Pancreas (tissue), 10 donors: ENCODE data around the gene GDF9. TPM values are rescaled to one million over a fixed set of nuclear protein-coding genes. Genes with fewer than 3 reads are reported as not detected.
A peak's percentile ranks its signal among the peaks of the same experiment; 100 is the strongest.

Experiments
- ATAC-seq, 4 donors: fragments of 200-7000 bp; cut with Tn5 transposase; one replicate each; pipeline versions ENCODE4 v1.8.0 to v1.9.1; 2020; ENCODE audit warnings: mild to moderate bottlenecking in 4 of 4, moderate library complexity in 4 of 4
- DNase-seq, 6 donors: peaks; one replicate each; pipeline ENCODE4 v3.0.0-alpha.2; 2020
- FAIRE-seq: peaks from 2 replicates; lab custom pipeline; 2012; peaks lifted over from hg19 to GRCh38; lab: Jason Lieb, UNC
- H3K27ac ChIP-seq, 4 donors: fragments of 200-600 bp; sonication (generic); 1 replicate in 3 of 4; 2 replicates in 1 of 4; pipeline versions ENCODE4 v1.5.0 to v1.8.0; 2020
- H3K27me3 ChIP-seq, 4 donors: fragments of 200-600 bp; one replicate each; pipeline ENCODE4 v1.8.0; 2021
- H3K36me3 ChIP-seq, 3 donors: fragments of 200-600 bp; sonication (generic) in 1 of 3; one replicate each; pipeline versions ENCODE4 v1.5.0 to v1.8.0; 2020 to 2021
- H3K4me1 ChIP-seq, 3 donors: fragments of 200-600 bp; one replicate each; pipeline ENCODE4 v1.8.0; 2021
- H3K4me3 ChIP-seq, 4 donors: fragments of 200-600 bp; sonication (generic) in 2 of 4; one replicate each; pipeline versions ENCODE4 v1.5.0 to v1.8.0; 2020 to 2021
- H3K9me3 ChIP-seq, 4 donors: fragments of 200-600 bp; one replicate each; pipeline ENCODE4 v1.8.0; 2021
- WGBS, 2 donors: extraction: QIAGEN DNeasy Blood & Tissue Kit; methylation state at CpG; one replicate each; pipeline ENCODE4 v1.1.7; 2013; 5-methylcytosine and 5-hydroxymethylcytosine counted together
- intact Hi-C, 3 donors: fragments of 100-400 bp; cut with DNase I; formaldehyde crosslinking; loops; one replicate each; pipeline versions ENCODE4 v1.11.1 to v1.14.2; 2022
- polyA plus RNA-seq, 2 donors: library from polyadenylated mRNA; stranded (reverse); fragments of 200-250 nt; gene quantifications; one replicate each; pipeline ENCODE4 v1.2.3, GENCODE V29; 2013
- total RNA-seq, 6 donors: library from RNA; stranded (reverse); fragmentation: NEBNext Ultra II Directional in 4 of 6; extraction: Animal tissue kit (Norgen Biotek cat#: 25700) in 4 of 6; gene quantifications; one replicate each; pipeline versions ENCODE4 v1.2.1 to v1.2.4, GENCODE V29; 2021 to 2023
- TF ChIP-seq, protein P1 (sequence below), 4 donors: fragments of 200-600 bp; sonication (generic) in 3 of 4; IDR thresholded peaks; one replicate each; pipeline versions ENCODE4 v1.5.0 to v1.8.0; 2021; ENCODE audit warnings: antibody characterized with exemption in 4 of 4
- donor health status: healthy with polysubstance abuse.
- donor health status: DM: no; HTN: no; CAD: no; lungs with moderate emphysema.
- donor health status: DM: no; HTN: no; CAD: no.
- donor health status: control.
- donor health status: control.
- donor health status: Bipolar disorder and iron deficiency.
- donor health status: DM: yes; HTN: yes; CAD: no.
- donor health status: DM: no; HTN: no; CAD: no.
- donor health status: DM: no; HTN: no; CAD: no.
- donor health status: DM: yes; HTN: yes; CAD: no.

Gene GDF9
- total and polyA plus RNA-seq, 8 donors, result 0.19 to 1.1 (median 0.34) TPM

DNA sequence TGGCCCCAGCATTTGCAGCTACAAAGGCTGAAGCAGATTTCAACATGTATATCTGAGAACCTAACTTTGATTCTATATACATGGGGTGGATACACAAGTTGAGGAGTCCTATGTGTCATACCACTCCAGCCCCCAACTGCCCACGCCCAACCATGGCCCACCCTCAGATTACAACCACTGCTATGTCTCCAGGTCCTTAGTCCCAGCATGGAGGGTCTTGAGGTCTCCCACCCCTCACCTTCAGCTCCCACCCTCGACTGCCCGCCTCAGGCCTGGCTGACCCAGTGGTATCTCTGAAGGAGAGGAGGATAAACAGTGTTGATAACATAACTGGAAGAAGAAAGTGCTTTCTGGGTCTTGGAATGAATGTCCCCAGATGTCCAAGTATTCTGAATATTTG, 44.9 kb downstream of the GDF9 start:
- TF ChIP-seq, protein P1, sequence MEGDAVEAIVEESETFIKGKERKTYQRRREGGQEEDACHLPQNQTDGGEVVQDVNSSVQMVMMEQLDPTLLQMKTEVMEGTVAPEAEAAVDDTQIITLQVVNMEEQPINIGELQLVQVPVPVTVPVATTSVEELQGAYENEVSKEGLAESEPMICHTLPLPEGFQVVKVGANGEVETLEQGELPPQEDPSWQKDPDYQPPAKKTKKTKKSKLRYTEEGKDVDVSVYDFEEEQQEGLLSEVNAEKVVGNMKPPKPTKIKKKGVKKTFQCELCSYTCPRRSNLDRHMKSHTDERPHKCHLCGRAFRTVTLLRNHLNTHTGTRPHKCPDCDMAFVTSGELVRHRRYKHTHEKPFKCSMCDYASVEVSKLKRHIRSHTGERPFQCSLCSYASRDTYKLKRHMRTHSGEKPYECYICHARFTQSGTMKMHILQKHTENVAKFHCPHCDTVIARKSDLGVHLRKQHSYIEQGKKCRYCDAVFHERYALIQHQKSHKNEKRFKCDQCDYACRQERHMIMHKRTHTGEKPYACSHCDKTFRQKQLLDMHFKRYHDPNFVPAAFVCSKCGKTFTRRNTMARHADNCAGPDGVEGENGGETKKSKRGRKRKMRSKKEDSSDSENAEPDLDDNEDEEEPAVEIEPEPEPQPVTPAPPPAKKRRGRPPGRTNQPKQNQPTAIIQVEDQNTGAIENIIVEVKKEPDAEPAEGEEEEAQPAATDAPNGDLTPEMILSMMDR (IDR thresholded peaks at IDR 0.05), result no peak
- DNase-seq, result no peak
- no peak for FAIRE-seq
- no peak for ATAC-seq
- Histone ChIP-seq H3K4me3 (no peak overlapping the region), H3K27ac (no peak overlapping the region), H3K36me3 (peaks cover 0 to 7% (median 0%) of the 10 kb centered on the region in 3 donors), H3K9me3 (no peaks in the 10 kb centered on the region), H3K4me1 (no peaks in the 10 kb centered on the region), H3K27me3 (no peaks in the 10 kb centered on the region)
- 62 to 74% methylated on average over 3 of the region's 3 CpGs for WGBS, 2 donors
- intact Hi-C loops, result loop anchor here in 1 of 3 donors (5.0 to 10.0 kb wide), 3 partner anchors 63 to 297 kb away; no protein-coding TSS in a partner anchor

DNA sequence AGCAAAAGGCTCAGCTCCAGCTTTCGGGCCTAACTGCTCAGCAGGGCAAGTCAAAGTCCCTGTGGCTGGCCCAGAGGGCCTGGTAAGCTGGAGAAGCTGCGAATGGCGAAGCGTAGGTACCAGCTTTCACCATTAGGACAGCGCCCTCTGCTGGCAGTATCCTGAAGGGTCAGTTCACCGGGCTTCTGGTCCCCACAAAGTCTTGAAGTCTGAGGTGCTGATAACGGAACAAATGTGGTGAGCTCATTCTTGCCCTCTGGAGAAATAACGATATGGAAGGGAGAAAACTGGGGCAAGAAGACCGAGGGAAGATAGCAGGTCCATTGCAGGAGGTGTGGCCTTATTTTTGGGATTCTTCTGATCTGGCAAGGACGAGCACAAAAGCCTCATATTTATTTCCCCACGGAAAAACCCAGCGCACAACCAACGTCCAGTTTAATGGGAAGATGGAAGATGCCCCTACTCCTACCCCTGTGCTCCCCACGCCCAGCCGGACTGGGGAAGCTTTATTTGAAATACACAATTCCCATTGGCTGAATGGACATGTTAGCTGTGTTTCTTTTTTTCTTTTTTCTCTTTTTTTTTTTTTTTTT, 46.0 kb downstream of the GDF9 start:
- Histone ChIP-seq H3K4me1 (no peaks in the 10 kb centered on the region), H3K9me3 (no peaks in the 10 kb centered on the region), H3K36me3 (peaks cover 0 to 5% (median 0%) of the 10 kb centered on the region in 3 donors), H3K27me3 (no peaks in the 10 kb centered on the region), H3K27ac (no peak overlapping the region), H3K4me3 (no peak overlapping the region)
- WGBS, 2 donors, result 14 to 19% methylated on average over 15 of the region's 15 CpGs
- TF ChIP-seq, protein P1 (IDR thresholded peaks at IDR 0.05), result peak; percentile 87 to 94 (median 91)
- intact Hi-C loops, result loop anchor here in 1 of 3 donors (5.0 to 10.0 kb wide), 3 partner anchors 65 to 295 kb away; no protein-coding TSS in a partner anchor
- FAIRE-seq (no peak), DNase-seq (peak; percentile 81 to 99 (median 92)), ATAC-seq (peak; percentile 82 to 94 (median 89))

DNA sequence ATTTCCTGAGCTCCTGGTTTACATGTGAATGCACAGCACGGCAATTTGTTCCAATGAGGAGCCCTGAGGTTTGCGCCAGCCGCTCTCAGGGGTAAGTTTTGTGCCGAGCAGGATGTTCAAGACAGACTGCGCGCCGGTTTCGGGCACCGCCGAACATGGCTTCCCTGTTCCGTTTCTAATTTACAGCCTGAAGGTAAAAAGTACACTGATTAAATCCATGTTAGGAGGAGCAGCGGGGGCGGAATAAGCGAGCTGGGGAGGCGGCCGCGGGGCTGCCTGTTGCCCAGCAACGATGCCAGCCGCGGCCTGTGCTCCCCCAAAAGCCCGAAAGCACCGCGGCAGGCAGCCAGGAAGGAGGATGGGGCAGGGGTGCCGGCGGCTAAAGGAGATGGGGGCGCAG, 46.8 kb downstream of the GDF9 start:
- Histone ChIP-seq H3K9me3 (no peaks in the 10 kb centered on the region), H3K36me3 (no peaks in the 10 kb centered on the region), H3K27ac (no peak overlapping the region), H3K4me3 (no peak overlapping the region), H3K27me3 (no peaks in the 10 kb centered on the region), H3K4me1 (no peaks in the 10 kb centered on the region)
- intact Hi-C loops, result no loop called here
- TF ChIP-seq, protein P1 (IDR thresholded peaks at IDR 0.05), result no peak
- FAIRE-seq (no peak), DNase-seq (no peak), ATAC-seq (no peak)
- 61 to 62% methylated on average over 26 of the region's 26 CpGs for WGBS, 2 donors

DNA sequence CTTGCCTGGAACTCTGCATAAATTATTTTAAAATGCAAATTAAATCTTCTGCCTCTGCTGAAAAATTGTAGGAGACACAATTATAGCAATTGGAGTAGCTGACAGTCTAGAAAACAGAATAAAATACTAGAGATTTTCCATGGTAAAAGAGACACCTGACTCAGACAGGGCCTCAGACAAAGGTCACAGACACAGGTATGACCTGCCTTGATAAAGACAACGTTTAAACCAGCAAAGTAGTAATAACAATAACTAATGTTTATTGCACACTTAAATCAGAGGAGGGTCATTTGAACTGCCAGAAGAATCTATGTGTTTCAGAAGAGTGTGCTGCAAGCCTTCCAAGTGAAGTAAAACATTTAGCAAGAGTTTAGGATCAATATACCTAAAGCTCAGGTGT, 49.3 kb downstream of the GDF9 start:
- no peak for DNase-seq
- Histone ChIP-seq H3K4me3 (no peak overlapping the region), H3K36me3 (no peaks in the 10 kb centered on the region), H3K4me1 (peaks cover 0 to 8% (median 3%) of the 10 kb centered on the region in 3 donors), H3K27me3 (no peaks in the 10 kb centered on the region), H3K27ac (no peak overlapping the region), H3K9me3 (no peaks in the 10 kb centered on the region)
- FAIRE-seq, result no peak
- intact Hi-C loops, result no loop called here
- TF ChIP-seq, protein P1 (IDR thresholded peaks at IDR 0.05), result no peak
- no peak for ATAC-seq
- WGBS, 2 donors, result 7 to 8% methylated on average over 1 of the region's 1 CpG

DNA sequence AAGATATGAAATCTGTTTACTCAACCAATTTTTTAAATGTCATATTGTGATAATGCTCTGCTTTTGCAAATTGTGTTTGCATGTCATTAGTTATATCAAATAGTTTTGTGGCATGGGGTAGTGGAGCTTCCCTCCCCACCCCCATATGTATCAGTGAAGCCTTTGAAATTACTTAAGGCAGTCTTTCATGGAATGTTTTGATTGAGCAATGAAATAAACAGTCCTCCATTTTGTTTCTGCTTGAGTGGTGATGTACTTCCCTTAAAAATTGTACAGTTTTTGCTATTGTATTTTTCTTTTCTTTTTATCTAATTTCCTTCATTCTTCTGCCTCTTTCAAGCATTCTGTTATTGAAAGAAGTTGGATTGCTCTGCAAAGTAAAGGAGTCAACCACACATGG, 49.7 kb downstream of the GDF9 start:
- Histone ChIP-seq H3K27me3 (no peaks in the 10 kb centered on the region), H3K27ac (no peak overlapping the region), H3K9me3 (no peaks in the 10 kb centered on the region), H3K4me3 (no peak overlapping the region), H3K4me1 (peaks cover 0 to 8% (median 3%) of the 10 kb centered on the region in 3 donors), H3K36me3 (no peaks in the 10 kb centered on the region)
- no peak for FAIRE-seq
- no peak for DNase-seq
- intact Hi-C loops, result no loop called here
- TF ChIP-seq, protein P1 (IDR thresholded peaks at IDR 0.05), result no peak
- no peak for ATAC-seq
